Brain pericyte (primary cell): ENCODE data around the gene GLT6D1.

Experiments used
- DNase-seq: peaks from one replicate; pipeline ENCODE4 v3.0.0-alpha.2; 2012; ENCODE audit warnings: low read depth, low spot score

GLT6D1 gene

GRCh38 chr9:135584934-135585333, 54.4 kb downstream of the GLT6D1 start:
- DNase-seq, result no peak

- DNase-seq, result no peak
Measured at GRCh38 chr9:135584371-135584770, 55.0 kb downstream of the GLT6D1 start.

DNA sequence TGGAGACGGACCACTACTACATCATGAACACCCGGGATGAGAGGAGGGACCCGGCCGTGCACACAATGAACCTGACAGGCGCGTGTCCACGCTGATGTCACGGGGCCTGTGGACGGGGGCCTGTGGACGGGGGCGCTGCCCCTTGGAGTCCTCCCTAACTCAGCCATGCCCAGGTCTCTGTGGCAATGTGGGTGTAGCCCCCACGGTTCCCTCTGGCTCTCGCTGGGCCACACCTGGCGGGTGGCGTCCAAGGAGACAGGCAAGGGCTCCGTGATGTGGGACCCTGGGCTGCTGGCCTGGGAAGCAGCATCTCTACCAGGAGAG, 55.7 kb downstream of the GLT6D1 start:
- no peak for DNase-seq

- DNase-seq, result no peak
Measured at GRCh38 chr9:135582966-135583687, 56.2 kb downstream of the GLT6D1 start.

- no peak for DNase-seq
Measured at GRCh38 chr9:135582541-135582940, 56.8 kb downstream of the GLT6D1 start.

DNA sequence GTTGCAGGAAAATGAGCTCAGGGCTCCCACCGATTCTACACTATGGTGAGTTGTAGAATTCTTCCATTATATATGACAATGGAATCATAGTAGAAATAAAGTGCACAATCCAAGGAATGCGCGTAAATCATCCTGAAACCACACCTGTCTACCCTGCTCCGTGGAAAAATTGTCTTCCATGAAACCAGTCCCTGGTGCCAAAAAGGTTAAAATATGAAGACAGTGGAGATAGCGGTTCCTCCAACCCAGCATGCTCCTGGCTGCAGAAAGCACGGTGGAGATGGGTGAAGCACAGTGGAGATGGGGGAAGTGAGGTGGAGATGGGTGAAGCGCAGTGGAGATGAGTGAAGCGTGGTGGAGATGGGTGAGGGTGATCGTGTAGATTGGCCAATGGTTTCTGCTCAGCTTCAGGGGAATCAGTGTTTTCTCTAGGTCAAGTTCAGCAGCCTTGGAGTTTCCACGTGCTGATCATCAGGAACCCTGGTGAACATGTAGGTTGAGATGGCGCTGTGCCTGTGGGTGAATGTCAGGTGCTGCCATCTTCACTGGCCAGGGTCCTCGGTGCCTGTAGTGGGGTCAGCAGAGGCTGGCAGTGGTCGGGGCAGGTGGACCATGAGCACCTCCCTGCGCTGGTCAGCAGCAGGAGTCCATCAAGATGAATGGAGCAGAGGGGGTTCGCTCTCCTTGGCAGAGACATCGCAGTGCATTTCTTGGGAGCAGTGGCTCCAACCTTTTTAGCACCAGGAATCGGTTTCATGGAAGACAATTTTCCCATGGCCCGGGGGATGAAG, 57.5 kb downstream of the GLT6D1 start:
- no peak for DNase-seq

- no peak for DNase-seq
Measured at GRCh38 chr9:135580664-135581380, 58.5 kb downstream of the GLT6D1 start.

DNA sequence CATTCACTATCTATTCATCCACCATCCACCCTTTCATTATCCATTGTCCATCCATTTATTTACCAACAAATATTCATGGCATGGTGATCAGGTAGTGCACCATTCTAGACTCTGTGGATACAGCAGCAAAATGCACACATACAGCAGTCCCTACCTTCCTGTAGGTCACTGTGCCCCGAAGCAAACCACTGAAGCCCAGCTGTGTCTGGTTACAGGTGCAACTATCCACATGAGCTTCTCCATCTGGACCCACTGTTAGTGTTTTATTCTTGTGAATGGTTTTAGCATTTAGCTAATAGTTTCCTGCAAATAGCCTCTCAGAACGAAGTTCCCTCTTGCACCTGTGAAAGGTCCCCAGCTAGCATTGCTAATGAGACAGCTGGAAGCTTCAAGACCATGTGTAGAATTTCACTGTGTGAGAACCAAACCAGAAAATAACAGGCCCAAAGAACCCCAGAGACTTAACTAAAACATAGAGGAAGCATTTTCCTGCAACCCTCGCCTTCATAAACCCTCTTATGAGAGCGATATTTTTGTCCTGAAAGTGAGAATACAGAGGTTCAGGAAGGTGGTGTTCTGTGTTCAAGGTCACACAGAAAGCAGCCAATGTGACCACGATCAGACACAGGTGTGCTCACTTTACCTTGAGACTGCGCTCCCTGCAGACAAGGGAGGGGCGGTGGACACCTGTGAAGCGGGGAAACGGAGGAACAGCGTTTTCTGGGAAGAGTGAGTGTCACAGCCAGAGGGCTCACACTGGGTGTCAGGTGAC, 59.3 kb downstream of the GLT6D1 start:
- no peak for DNase-seq

- DNase-seq, result no peak
Measured at GRCh38 chr9:135579356-135579755, 60.0 kb downstream of the GLT6D1 start.

- no peak for DNase-seq
Measured at GRCh38 chr9:135577256-135577655, 62.1 kb downstream of the GLT6D1 start.

GRCh38 chr9:135575995-135576631, 63.2 kb downstream of the GLT6D1 start:
- DNase-seq, result no peak

- no peak for DNase-seq
Measured at GRCh38 chr9:135574943-135575342, 64.4 kb downstream of the GLT6D1 start.

DNA sequence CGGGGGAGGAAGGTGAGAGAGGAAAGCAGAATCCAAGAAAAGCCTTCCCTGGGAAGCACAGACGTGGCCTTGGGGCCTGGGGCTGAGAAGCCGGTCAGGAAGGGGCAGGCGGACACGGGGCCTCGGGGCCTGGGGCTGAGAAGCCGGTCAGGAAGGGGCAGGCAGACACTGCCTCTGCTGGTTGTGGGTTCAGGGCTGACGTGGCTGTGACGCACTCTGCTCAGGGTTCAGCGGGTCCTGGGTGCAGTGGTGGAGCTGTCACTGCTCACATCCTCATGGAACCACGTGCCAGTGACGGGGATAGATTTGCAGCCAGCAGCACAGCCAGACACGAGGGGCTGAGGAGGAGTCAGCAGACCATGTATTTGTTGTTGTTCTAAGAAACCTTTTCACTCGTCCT, 65.0 kb downstream of the GLT6D1 start:
- no peak for DNase-seq
